GM21723 (cell line): ENCODE results near the gene FBXO40.
"Not testable (repeated sequence)": the region's sequence is repeated elsewhere in the genome, so short reads cannot be mapped to it uniquely, and the experiment has no call there.

ENCODE experiments used
- ATAC-seq: cut with Tn5 transposase; IDR thresholded peaks from one replicate; pipeline ENCODE4 v1.9.1; 2021; ENCODE audit warnings: mild to moderate bottlenecking, moderate library complexity; ENCODE audit not compliant: unreplicated experiment

Gene FBXO40

GRCh38 chr3:121592856-121593702 lies at the start of gene FBXO40:
Gene FBXO40, plus strand, starts transcription at chr3:121593379. Its CDS starts 27,197 bp downstream, at chr3:121620576.
- ATAC-seq, result no peak

- ATAC-seq, result no peak
These were observed 48.1 kb upstream of the FBXO40 start for GRCh38 chr3:121545049-121545573.

GRCh38 chr3:121545574-121546455 lies 47.4 kb upstream of the FBXO40 start, which contains the start of gene POLQ:
Gene POLQ, minus strand, starts transcription at chr3:121545988. Its CDS starts 111 bp downstream, at chr3:121545877.
- peak; percentile 76 for ATAC-seq

GRCh38 chr3:121552379-121552778 lies 40.8 kb upstream of the FBXO40 start:
- no peak for ATAC-seq

GRCh38 chr3:121552797-121553196 lies 40.4 kb upstream of the FBXO40 start:
- no peak for ATAC-seq

- ATAC-seq, result no peak
These were observed 35.7 kb upstream of the FBXO40 start for GRCh38 chr3:121557426-121557934.

GRCh38 chr3:121562148-121562547 lies 31.0 kb upstream of the FBXO40 start:
- ATAC-seq, result no peak

- no peak for ATAC-seq
These were observed 26.4 kb upstream of the FBXO40 start for GRCh38 chr3:121566773-121567172.

- ATAC-seq, result no peak
These were observed 25.5 kb upstream of the FBXO40 start, which contains the start of gene ARGFX for GRCh38 chr3:121567649-121568048. Gene ARGFX, plus strand, starts transcription at chr3:121567949. Its CDS starts 2,765 bp downstream, at chr3:121570714.

- no peak for ATAC-seq
These were observed 18.7 kb upstream of the FBXO40 start for GRCh38 chr3:121574449-121574848.

- ATAC-seq, result no peak
These were observed 11.5 kb upstream of the FBXO40 start for GRCh38 chr3:121581691-121582090.

- ATAC-seq, result no peak
These were observed 8.8 kb upstream of the FBXO40 start for GRCh38 chr3:121584418-121584817.

GRCh38 chr3:121593806-121594205 lies 627 bp downstream of the FBXO40 start:
- ATAC-seq, result not testable (repeated sequence)

- no peak for ATAC-seq
These were observed 1.7 kb downstream of the FBXO40 start for GRCh38 chr3:121594850-121595249.

GRCh38 chr3:121595765-121596406 lies 2.7 kb downstream of the FBXO40 start:
- no peak for ATAC-seq

GRCh38 chr3:121598564-121598963 lies 5.4 kb downstream of the FBXO40 start:
- ATAC-seq, result no peak

- not testable (repeated sequence) for ATAC-seq
These were observed 6.7 kb downstream of the FBXO40 start for GRCh38 chr3:121599900-121600299.

- ATAC-seq, result no peak
These were observed 8.1 kb downstream of the FBXO40 start for GRCh38 chr3:121601212-121601812.

GRCh38 chr3:121604759-121605158 lies 11.6 kb downstream of the FBXO40 start:
- no peak for ATAC-seq

GRCh38 chr3:121606106-121606505 lies 12.9 kb downstream of the FBXO40 start:
- no peak for ATAC-seq
